ENCODE results near the gene SPAG16. TPM values are rescaled to one million over a fixed set of nuclear protein-coding genes. Genes with fewer than 3 reads are reported as not detected.

SPAG16 gene
- total and polyA plus RNA-seq, 2 donors from 2014 or later, result 35.9 to 38.5 TPM

DNA sequence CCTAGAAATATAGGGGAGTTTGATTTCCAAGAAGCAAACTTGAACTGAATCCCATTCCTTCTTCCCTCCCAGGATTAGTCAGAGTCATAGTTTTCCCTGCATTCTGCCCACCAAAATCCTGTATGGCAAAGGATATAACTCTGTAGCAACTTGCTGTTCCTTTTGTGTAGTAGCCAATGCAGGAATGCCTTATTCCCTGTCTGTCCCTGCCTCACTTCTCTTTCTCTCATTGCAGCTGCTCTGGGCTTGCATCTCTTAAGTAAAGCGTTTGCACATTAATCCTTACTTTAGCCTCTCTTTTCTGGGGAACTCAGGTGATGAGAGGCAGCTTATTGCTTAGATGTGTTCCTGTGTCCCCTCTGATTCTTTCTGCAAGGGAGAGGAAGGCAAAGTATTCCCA is 793.5 kb downstream of the SPAG16 start:
- intact Hi-C loops (cut with DNase I), result no loop called here
- no peaks in the 10 kb centered on the region for H3K4me1 ChIP-seq (ENCODE audit: control insufficient read depth in 2 of 3, insufficient read depth in 2 of 3, low read depth in 1 of 3, low read length in 3 of 3)
- no peaks in the 10 kb centered on the region for H3K9me3 ChIP-seq (ENCODE audit: control insufficient read depth in 2 of 3, insufficient read depth in 1 of 3, low read length in 3 of 3)
- H3K36me3 ChIP-seq (ENCODE audit: control insufficient read depth in 2 of 3, insufficient read depth in 3 of 3, low read length in 3 of 3), result no peaks in the 10 kb centered on the region
- TF ChIP-seq, protein P1, sequence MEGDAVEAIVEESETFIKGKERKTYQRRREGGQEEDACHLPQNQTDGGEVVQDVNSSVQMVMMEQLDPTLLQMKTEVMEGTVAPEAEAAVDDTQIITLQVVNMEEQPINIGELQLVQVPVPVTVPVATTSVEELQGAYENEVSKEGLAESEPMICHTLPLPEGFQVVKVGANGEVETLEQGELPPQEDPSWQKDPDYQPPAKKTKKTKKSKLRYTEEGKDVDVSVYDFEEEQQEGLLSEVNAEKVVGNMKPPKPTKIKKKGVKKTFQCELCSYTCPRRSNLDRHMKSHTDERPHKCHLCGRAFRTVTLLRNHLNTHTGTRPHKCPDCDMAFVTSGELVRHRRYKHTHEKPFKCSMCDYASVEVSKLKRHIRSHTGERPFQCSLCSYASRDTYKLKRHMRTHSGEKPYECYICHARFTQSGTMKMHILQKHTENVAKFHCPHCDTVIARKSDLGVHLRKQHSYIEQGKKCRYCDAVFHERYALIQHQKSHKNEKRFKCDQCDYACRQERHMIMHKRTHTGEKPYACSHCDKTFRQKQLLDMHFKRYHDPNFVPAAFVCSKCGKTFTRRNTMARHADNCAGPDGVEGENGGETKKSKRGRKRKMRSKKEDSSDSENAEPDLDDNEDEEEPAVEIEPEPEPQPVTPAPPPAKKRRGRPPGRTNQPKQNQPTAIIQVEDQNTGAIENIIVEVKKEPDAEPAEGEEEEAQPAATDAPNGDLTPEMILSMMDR (IDR thresholded peaks at IDR 0.05; ENCODE audit: borderline replicate concordance, extremely low read depth, insufficient read depth), result no peak
- no peak overlapping the region for H3K27ac ChIP-seq (ENCODE audit: low read depth in 2 of 2, low read length in 2 of 2)
- H3K27me3 ChIP-seq (ENCODE audit: control insufficient read depth, insufficient read depth, low read length), result no peaks in the 10 kb centered on the region
- H3K9ac ChIP-seq (ENCODE audit: low read length in 3 of 3), result no peak overlapping the region
- DNase-seq, result no peak
- H3K4me3 ChIP-seq (ENCODE audit: low read length in 3 of 3), result no peak overlapping the region
- no peak for FAIRE-seq

DNA sequence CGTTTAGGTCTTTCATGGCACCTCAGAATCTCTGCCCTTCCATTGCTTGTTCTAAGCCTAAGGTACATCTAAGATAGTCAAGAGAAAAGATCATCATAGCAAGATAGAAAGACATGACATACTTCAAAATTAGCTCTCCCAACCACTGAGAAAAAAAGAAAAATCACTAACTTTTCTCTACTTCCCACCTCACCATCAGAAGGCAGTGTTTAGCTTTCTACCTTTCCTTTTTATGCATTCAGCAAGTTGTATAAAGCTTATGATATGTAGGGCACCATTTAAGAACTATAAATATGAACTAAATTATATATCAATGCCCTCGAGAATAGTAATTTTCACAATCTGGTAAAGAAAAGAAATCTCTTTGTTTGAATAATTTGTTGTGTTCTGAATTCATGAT is 794.8 kb downstream of the SPAG16 start:
- Histone ChIP-seq H3K9ac (ENCODE audit: low read length in 3 of 3) (no peak overlapping the region), H3K27me3 (ENCODE audit: control insufficient read depth, insufficient read depth, low read length) (no peaks in the 10 kb centered on the region), H3K27ac (ENCODE audit: low read depth in 2 of 2, low read length in 2 of 2) (no peak overlapping the region), H3K4me1 (ENCODE audit: control insufficient read depth in 2 of 3, insufficient read depth in 2 of 3, low read depth in 1 of 3, low read length in 3 of 3) (no peaks in the 10 kb centered on the region), H3K9me3 (ENCODE audit: control insufficient read depth in 2 of 3, insufficient read depth in 1 of 3, low read length in 3 of 3) (no peaks in the 10 kb centered on the region), H3K36me3 (ENCODE audit: control insufficient read depth in 2 of 3, insufficient read depth in 3 of 3, low read length in 3 of 3) (no peaks in the 10 kb centered on the region), H3K4me3 (ENCODE audit: low read length in 3 of 3) (no peak overlapping the region)
- TF ChIP-seq, protein P1 (IDR thresholded peaks at IDR 0.05; ENCODE audit: borderline replicate concordance, extremely low read depth, insufficient read depth), result no peak
- intact Hi-C loops (cut with DNase I), result no loop called here
- no peak for DNase-seq
- FAIRE-seq, result no peak

DNA sequence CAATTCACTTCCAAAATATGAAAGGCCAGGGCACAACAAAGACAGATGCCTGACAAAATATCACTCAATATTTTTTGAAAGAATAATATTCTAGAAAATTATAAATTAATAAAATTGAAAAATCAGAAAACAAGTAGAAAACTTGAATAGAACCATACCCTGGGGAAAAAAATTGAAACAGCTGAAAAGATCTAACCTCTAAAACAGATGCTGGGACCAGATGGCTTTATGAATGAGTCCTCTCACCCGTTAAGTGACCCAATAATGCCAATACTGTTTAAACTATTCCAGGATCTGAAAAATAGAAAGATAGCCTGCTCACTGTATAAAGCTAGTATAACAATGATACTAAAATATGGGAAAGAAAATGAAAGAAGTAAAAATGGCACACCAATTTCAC is 804.3 kb downstream of the SPAG16 start:
- H3K9ac ChIP-seq (ENCODE audit: low read length in 3 of 3), result no peak overlapping the region

More for the DNA sequence above, 804.3 kb downstream of the SPAG16 start:
- no peak overlapping the region for H3K27ac ChIP-seq (ENCODE audit: low read depth in 2 of 2, low read length in 2 of 2)
- no peak overlapping the region for H3K4me3 ChIP-seq (ENCODE audit: low read length in 3 of 3)
- no peaks in the 10 kb centered on the region for H3K4me1 ChIP-seq (ENCODE audit: control insufficient read depth in 2 of 3, insufficient read depth in 2 of 3, low read depth in 1 of 3, low read length in 3 of 3)
- intact Hi-C loops (cut with DNase I), result no loop called here
- TF ChIP-seq, protein P1 (IDR thresholded peaks at IDR 0.05; ENCODE audit: borderline replicate concordance, extremely low read depth, insufficient read depth), result no peak
- H3K27me3 ChIP-seq (ENCODE audit: control insufficient read depth, insufficient read depth, low read length), result no peaks in the 10 kb centered on the region
- no peak for DNase-seq
- no peak for FAIRE-seq
- no peaks in the 10 kb centered on the region for H3K9me3 ChIP-seq (ENCODE audit: control insufficient read depth in 2 of 3, insufficient read depth in 1 of 3, low read length in 3 of 3)
- H3K36me3 ChIP-seq (ENCODE audit: control insufficient read depth in 2 of 3, insufficient read depth in 3 of 3, low read length in 3 of 3), result no peaks in the 10 kb centered on the region

Data from kidney (tissue), 14 donors.